Dedifferentiated amniotic fluid mesenchymal stem cell (primary cell): ENCODE measurements around the gene SMG6.
"Not testable (repeated sequence)": the region's sequence is repeated elsewhere in the genome, so short reads cannot be mapped to it uniquely, and the experiment has no call there.

Experiments used
- DNase-seq: peaks from one replicate; pipeline ENCODE4 v3.0.0-alpha.2; 2016; ENCODE audit errors: extremely low spot score

SMG6 gene

DNA sequence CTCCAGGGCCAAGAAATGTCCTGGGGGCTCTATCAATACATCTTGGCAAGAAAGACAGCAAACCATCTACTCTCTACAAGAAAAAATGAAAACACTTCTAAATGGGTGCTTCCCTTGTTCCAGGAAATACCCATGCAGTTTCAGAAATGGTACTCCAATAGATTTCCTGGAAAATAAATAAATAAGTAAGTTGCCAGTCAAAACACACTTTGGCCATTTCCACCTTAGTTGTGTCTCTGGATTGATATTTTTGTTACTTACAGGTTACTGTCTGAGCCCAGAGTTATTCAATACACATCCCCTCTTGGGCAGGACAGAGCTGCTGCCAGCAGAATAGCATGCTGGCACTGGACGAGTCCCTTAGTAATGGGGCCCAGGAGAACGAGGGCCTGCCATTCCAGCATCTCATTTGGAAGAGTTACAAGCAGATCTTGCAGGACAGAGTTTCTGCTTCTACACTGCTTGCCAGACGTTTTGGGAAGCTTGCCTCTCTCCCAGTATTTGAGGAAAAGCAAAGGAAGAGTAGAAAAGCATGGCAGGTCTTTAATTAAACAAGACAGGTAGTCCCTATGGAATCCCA is 100.5 kb downstream of the SMG6 start:
- no peak for DNase-seq

DNA sequence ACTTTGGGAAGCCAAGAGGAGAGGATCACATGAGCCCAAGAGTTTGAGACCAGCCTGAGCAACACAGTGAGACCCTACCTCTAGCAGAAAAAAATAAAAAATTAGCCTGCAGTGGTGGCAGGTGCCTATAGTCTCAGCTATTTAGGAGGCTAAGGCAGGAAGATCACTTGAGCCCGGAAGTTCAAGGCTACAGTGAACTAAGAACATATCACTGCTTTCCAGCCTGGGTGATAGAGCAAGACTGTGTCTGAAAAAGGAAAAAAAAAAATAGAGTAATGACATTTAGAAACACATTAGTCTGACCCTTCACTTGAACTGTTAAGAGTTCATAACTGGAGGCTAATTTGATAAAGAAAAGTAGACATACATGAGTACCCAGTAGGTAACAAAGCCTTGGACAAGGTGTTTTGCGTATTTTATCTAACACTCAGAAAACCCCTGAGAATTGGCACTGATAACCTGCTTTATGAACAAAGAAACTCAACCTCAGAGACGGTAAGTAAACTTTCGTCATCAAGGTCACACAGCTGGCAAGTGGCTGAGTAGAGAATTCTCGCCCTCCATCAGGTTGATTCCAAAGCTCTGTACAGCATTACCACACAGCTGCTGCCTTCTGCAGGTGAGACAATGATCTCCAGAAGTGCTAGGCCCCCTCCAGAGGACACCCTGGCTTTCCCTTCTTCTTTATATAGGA is 101.1 kb downstream of the SMG6 start:
- no peak for DNase-seq

DNA sequence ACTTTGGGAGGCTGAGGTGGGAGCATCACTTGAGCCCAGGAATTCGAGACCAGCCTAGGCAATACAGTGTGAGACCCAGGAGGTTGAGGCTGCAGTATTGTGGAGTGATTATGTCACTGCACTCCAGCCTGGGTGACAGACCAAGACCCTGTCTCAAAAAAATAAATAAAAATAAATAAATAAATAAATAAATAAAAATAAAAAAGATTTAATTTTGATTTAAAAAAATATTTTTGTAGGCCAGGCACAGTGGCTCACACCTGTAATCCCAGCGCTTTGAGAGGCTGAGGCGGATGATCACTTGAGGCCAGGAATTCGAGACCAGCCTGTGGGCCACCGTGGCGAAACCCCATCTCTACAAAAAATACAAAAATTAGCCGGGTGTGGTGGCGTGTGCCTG is 104.2 kb downstream of the SMG6 start:
- DNase-seq: not testable (repeated sequence)

DNA sequence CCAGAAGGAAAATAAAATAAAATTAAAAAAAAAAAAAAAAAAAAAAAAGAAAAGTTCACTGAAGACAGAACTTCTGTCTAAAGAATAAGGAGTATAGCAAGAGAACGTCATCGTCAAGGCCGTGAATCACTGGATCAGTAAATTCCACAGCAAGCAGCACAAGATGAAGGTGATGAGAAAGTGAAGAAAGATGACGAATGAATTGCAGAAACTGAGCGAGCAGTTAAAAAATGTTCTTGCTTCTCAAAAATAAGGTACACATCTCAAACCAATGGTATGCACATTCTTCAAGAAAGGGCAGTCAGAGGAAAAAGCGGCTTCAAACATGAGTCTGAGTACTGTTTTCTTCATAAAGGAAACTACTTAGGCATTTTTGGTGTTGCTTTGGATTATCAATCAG is 104.7 kb downstream of the SMG6 start:
- no peak for DNase-seq

DNA sequence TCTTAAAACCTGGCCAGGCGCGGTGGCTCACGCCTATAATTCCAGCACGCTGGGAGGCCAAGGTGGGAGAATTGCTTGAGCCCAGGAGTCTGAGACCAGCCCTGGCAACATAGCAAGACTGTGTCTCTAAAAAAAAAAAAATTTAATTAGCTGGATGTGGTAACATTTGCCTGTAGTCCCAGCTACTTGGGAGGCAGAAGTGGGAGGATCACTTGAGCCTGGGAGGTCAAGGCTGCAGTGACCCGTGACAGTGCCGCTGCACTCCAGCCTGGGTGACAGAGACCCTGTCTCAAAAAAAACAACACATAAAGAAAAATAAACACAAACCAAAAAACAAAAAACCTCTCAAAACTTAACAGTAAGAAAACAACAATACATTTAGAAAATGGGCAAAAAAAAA is 106.3 kb downstream of the SMG6 start:
- DNase-seq: no peak

DNA sequence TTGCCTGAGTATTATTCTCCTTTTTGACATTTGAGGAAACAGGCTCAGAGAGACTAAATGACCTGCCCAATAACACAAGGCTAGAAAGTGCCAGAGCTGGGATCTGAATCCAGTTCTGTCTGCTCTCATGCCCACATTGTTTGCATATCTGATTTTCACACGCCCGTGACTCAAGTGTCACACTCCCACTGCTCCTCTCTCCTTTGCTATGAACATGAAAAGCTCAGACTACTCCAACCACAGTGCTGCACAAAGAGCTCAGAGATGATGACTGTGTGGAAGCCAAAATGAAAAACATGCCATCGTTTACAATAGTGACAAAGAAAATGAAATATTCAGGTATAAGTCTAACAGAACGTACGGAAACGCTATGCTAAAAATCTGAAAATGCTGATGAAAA is 107.9 kb downstream of the SMG6 start:
- no peak for DNase-seq

DNA sequence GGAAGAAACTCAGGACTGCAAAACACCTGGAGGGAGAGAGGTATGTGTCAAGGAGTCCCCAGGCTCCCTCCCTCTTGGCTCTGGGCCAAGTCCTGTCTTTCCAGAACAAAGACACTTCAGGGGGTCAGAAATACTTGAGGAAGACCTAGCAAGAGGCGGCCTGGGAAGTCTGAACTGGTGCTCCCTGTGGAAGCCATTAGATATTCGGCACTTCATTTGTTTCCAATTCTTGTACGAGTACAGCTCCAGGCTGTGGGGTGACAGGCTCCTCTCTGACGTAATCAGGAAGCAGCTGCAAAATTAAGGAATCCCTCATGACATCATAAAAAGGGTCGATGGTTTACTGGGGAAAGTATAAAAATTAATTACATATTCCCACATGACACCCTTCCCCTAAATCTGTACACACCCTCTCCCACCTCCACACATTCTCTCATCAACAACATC is 108.7 kb downstream of the SMG6 start:
- DNase-seq: no peak

DNA sequence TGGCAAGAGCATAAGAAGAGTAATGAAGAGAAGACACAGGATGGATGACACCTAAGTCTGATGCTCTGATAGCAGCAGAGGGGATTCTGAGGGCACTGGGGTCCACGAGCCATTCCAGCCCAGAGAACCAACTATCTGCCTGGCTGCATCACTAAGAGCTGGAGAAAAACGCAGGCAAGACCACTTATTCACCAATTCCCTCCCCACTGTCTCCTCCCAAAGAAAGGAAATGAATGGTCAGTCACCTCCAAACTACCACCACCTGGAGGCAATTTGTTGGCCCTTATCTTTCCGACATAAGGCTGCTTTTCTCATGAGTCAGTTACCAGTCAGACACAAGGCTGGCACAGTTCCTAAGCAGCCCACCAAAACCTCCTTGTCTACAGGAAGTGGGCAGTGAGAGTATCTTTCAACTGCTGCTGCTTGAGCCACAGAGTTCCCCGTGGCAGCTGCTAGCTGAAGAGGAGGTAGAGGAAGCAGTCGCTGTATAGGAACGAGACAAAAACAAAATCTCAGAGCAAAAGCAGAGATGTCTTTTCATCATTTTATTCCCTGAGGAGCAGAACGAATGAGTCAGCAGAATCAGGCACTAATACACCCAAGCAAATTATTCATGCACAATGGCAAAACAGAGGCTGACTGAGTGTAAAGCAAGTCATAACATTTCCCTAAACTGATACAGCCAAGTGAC is 111.1 kb downstream of the SMG6 start:
- DNase-seq: peak; percentile 56

DNA sequence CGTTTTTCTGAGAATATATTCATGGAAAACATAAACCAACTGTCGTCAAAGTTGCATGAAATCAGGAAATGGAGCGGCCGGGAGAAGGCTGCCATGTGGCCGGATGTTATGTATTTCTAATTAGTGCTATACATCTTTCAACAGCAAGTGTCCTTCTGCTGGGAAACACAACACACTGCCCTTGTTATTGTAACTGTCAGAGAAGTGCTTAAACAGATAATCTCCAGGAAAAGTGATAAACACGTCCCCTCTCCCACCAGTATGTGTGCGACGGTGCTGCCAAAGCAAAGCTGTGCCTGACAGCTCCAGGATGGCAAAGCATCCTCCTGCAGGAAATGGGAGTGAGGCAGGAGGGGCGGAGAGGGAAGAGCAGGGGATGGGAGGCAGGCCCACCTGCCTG is 111.8 kb downstream of the SMG6 start:
- no peak for DNase-seq

DNA sequence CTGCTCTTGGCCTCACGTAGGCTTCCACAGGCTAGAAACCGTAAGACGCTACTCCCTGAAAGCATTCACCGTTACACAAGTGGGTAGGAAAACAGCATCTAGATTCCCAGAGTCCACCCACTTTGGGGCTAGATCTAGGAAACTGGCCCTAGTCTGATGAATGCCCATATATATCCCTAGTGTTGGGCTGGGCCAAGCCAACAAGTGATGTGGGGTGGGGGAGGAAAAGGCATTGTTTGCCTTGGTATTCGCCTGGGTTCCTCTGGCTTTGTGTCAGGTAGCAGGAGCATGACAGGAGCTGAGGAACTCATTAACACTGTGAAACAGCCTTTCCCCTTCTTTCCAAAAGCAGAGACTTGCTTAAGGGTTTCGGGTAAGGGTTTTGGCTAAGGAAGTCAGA is 112.4 kb downstream of the SMG6 start:
- DNase-seq: no peak

DNA sequence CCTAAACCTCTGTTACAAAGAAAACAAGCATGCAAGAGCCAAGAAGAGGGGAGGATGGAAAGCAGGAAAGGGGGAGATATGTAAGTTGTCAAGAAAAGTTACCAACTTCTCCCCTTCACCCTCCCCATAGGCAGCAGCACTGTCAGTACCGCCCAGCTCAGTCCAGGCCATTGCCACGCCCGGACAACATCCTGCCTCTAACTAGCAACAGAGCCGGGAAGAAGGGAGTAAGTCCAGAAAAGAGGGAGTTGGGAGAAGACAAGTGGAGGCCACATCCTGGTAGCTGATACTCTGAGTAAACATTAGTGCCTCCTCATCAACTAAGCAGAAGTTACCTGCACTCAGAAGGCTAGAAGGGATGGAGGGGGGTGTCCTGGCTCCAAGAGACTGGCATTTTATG is 113.6 kb downstream of the SMG6 start:
- DNase-seq: no peak

DNA sequence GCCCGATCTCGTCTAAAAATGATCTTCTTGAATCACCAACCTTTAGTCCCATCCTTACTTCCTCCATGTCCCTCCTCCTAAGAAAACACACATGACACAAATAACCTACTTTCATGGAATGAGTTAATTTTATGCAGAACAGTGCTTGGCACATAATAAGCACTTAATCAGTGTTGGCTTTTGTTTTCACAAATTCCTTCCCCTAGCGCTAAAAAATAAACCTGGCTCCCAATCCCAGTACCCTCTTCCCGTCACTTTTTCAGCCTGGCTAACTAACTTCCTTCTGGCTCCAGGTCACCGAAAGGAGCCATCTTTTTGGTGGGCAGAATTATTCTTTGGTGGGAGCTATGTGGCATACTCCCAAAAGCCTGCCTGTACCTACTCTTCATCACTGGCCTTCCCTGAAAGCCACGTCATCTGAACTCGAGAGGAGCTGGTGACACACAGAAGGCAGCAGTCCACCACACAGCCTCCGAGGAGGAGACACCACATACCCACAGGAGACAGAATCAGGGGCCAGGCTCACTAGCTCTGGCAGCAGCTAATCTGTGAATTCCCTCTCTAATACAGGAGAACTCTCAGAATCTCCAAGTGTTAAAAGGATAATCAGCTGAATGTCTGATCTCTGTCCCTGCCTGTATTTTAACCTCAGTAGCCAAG is 114.5 kb downstream of the SMG6 start:
- no peak for DNase-seq

DNA sequence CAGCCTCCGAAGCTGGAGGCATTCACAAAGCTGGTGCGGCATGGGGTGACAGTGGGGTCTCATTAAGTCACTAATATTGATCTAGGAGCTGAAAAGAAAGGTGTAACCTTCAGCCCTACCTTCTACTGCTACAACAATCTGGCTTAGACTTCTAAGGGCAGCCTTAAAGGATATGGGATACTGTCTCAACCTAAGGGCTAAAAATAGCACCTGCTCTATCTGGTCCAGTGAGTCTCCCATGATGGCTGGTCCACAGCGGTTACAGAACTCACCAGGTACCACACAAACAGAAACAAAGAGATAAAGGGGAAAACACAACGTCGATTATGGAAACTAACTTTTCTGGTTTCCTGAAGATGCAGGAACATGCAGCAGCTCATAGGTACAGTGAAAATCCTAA is 115.8 kb downstream of the SMG6 start:
- DNase-seq: no peak

DNA sequence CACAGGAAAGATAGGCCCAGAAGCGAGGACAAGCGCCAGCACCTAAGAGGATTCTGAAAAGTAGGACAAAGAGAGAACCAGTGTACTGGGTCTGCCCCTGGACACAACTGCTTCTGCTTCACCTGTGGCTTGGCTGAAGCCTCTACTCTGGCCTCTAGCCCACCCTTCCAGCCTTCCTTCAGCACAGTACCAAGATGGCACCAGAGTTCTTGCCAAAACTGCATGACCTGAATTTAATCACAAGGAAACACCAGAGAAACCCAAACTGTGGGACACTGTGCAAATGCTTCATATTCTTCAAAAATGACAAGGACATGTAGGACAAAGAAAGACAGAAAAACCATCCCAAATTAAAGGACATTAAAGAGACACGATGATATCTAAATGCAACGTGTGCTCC is 116.6 kb downstream of the SMG6 start:
- no peak for DNase-seq

DNA sequence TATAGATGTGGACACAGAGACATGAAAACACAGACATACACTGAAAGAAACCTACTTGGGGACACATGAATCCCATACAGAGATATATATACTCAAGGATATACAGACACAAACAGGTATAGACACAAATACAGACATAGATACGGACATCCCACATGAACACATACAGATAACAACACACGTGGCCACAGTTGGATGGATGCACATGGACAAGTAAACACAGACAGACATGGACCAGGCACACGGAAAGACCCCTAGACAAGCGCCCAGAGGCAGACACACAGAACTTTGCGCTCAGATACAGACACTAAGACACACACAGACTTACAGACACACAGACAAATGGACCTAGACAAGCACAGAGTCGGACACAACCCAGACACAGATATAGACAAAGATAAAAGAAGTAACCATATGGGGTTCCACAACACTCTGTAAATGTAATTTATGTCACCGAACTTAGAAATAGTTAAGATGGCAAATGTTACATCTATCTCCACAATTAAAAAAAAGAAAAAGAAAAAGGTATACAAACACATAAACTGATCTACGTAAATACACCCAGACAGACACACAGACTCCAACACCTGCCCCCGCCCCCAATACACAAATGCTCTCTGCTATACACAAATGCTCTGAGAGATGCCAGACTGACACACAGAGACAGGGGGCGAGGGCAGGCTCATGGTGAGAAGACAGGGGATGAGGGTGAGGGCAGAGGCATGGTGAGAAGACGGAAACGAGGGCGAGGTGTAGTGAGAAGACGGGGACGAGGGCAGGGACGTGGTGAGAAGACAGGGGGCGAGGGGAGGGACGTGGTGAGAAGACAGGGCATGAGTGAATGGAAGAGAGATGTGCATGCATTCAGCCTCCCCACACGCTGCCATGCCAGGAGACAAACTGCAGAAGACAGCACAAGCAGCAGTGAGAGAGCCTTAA is 118.3 kb downstream of the SMG6 start:
- DNase-seq: no peak

DNA sequence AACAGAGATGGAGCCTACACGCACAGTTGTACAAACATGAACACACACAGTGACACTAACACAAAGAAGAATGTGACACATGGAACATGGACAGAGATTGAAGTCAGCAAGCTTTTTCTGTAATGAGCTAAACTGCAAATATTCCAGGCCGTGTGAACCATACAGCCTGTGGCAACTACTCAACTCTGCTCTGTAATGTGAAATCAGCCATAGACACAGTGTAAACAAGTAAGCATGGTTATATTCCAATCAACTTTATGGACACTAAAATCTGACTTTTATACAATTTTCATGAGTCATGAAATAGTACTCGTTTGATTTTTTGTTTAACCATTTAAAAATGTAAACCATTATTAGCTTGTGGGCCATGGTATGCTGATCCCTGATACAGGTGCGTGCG is 120.2 kb downstream of the SMG6 start:
- DNase-seq: no peak

DNA sequence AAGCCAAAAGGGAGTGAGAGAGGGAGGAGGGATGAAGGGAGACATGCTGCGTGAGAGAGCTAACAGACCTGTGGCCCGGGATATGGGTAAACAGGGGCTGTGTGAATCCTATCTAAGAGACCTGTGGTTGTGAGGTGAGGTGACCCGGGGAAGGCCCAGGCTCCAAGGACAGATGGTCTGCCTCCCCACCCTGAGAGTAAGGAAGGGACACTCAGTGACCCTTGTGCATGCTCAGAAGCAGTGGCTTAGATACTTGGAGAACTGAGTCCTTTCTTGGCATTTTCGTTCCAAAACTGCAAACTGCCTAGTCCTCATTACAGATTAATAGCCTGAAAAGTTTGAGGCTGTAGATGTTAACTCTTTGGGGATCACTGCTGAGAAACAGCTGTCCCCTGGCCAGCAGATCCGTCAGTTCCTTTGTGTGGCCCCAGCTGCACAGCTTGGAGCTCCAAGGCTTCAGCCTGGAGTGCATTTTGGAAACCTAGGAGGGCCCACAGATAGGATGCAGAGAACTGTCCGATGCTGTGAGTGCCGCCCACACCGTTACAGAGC is 121.6 kb downstream of the SMG6 start:
- DNase-seq: no peak

DNA sequence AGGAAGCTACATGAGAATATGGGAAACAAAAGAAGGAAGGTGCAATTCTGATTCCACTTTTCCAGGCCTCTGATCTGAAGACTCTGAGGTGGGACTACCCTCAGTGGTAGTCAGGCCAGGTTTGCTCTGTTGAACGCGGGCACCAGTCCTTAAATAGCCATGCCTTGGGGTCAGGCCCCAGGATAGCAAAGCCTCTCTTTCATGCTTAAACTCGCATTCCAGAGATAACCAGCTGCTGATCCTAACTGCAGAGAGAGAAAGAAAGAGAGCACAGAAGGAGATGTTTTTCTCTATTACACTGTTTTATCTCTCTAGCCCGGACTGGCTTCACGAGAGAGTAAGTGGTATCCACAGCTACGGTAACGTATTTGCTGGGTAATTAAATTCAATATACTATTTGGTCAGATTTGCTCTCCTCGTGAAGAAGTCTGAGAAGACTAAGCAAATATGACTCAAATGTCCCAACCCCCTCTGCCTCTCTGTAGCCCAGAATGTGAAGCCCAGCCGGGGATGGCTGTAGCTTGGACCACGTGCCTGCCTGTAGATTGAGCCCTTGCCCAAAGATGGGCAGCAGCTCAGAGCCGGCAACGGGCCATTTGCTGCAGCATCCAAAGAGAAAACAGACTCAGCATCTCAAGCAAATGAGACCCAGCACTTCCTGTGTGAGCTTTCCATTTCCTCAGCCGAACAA is 122.2 kb downstream of the SMG6 start:
- peak; percentile 83 for DNase-seq

DNA sequence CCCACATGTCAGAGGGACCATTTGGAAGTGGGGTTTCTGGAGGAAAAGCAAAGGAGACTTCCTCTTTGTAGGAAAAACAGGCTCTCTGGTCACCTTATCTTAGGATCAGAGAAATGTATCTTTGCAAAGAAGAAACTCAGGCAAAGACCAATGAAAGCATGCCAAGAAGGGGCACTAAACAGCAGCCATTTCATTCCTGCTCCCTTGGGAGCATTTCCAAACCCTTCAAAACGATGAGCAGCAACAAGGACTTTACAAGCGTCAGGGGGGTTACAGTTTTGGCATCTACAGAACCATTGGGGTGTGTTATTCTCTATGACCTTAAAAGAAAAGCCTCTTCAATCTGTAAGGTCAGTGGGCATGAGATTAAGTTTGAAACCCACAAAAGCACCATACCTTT is 122.8 kb downstream of the SMG6 start:
- DNase-seq: no peak

DNA sequence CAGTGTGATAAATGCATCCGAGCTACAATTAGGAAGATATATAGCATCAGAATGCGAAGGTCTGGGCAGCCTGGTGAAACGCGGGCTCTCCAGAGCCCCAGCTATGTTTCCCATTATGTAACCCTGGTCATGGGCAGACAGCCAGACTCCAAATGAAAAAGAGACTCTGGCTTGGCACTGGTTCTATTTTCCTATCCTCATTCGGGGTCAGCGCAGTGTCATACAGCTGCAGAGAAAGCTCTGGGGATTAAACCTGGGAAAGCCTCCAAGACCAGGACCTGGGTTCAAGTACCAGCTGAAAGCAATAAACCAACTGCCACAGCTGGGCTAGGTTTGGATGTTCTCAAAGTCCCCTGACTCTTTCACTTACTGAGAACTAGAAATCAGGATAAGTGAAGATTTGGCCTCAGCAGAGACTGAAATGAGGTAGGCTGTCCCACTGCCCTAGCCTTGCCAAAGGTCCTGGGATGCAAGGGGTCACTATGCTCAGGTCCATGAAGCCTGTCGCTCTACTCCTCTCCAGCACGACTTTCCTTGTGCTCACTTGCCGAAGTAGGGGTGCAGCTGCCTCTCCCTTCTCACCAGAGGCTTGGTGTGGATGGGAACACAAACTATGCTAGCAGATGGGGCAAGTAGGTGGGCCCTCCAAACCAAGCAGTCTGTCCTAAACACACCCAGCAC is 123.8 kb downstream of the SMG6 start:
- DNase-seq: peak; percentile 84
